ENCODE data around the gene FSTL5. TPM values are rescaled to one million over a fixed set of nuclear protein-coding genes. Genes with fewer than 3 reads are reported as not detected.

FSTL5 gene
- total and polyA plus RNA-seq, 2 of the 13 experiments (the other 11 are each of a cell fraction or from before 2014, with no cell fraction given), result 0.03 to 0.07 TPM

DNA sequence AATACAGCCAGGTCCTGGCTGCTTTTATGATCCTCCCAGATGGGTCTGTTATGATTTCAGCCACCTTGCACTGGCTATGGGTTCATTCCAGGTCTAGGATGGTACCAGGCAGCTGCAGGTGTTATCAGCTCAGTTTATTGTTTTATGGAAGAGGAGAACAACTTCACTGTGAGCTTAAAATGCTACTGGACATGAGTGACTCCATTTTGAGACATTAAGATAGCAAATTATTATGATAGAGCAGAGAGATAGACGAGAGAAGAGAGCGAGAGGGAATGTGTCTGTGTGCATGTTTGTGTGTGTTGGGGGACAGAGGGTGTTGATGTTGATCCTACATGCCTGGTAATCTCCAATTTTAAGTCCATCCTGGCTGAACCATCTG lies 820.2 kb downstream of the FSTL5 start:
- POLR2A ChIA-PET, result no interaction called here
- H4K20me1 ChIP-seq (ENCODE audit: insufficient read depth, low read length), result no peaks in the 10 kb centered on the region
- no peaks in the 10 kb centered on the region for H3K4me1 ChIP-seq (ENCODE audit: insufficient read depth, low read length)
- no peak overlapping the region for H3K4me3 ChIP-seq (replicated peaks in 1 of 3; ENCODE audit: insufficient read depth in 1 of 3, low read depth in 2 of 3, low read length in 3 of 3)
- intact Hi-C loops (cut with micrococcal nuclease; ENCODE audit: unreplicated experiment) (no loop called here), in situ Hi-C loops (cut with HindIII; ENCODE audit: extremely low pct_ligation_motif_present, low pct_unique_long_range_greater_than_20kb) (no loop called here)
- H3K36me3 ChIP-seq (replicated peaks in 1 of 2; ENCODE audit: control insufficient read depth in 1 of 2, insufficient read depth in 2 of 2, low read length in 2 of 2), result no peaks in the 10 kb centered on the region
- no peak overlapping the region for H3K9ac ChIP-seq (ENCODE audit: insufficient read depth, low read depth, low read length)
- no peak overlapping the region for H3K27ac ChIP-seq (ENCODE audit: extremely low read length, insufficient read depth, low read length)
- H2AFZ ChIP-seq (ENCODE audit: low read length), result no peak overlapping the region
- BruUV-seq (replicated peaks), result no TSS peak
- ATAC-seq, result no peak
- H3K4me2 ChIP-seq (ENCODE audit: low read depth, low read length), result no peak overlapping the region
- TF ChIP-seq ZFAT (CRISPR knock-in tag; conservative IDR thresholded peaks at IDR 0.05), result no peak
- no peak for TF ChIP-seq BATF2 (CRISPR knock-in tag; IDR thresholded peaks at IDR 0.05)
- no peak for TF ChIP-seq SAP130 (CRISPR knock-in tag; IDR thresholded peaks at IDR 0.05; ENCODE audit: low read depth)
- TF ChIP-seq RXRB (CRISPR knock-in tag; IDR thresholded peaks at IDR 0.05; ENCODE audit: borderline replicate concordance), result no peak
- no peak for TF ChIP-seq XBP1 (CRISPR knock-in tag; IDR thresholded peaks at IDR 0.05)
- no peak for TF ChIP-seq KAT2B (IDR thresholded peaks at IDR 0.05; ENCODE audit: borderline replicate concordance, low read depth, low read length)
- TF ChIP-seq ZNF335 (CRISPR knock-in tag; IDR thresholded peaks at IDR 0.05), result no peak
- no peak for TF ChIP-seq SYNCRIP (IDR thresholded peaks at IDR 0.05; ENCODE audit: insufficient read depth, low read depth, low read length)
- TF ChIP-seq REXO4 (CRISPR knock-in tag; IDR thresholded peaks at IDR 0.05; ENCODE audit: borderline replicate concordance), result no peak
- TF ChIP-seq, protein P1, sequence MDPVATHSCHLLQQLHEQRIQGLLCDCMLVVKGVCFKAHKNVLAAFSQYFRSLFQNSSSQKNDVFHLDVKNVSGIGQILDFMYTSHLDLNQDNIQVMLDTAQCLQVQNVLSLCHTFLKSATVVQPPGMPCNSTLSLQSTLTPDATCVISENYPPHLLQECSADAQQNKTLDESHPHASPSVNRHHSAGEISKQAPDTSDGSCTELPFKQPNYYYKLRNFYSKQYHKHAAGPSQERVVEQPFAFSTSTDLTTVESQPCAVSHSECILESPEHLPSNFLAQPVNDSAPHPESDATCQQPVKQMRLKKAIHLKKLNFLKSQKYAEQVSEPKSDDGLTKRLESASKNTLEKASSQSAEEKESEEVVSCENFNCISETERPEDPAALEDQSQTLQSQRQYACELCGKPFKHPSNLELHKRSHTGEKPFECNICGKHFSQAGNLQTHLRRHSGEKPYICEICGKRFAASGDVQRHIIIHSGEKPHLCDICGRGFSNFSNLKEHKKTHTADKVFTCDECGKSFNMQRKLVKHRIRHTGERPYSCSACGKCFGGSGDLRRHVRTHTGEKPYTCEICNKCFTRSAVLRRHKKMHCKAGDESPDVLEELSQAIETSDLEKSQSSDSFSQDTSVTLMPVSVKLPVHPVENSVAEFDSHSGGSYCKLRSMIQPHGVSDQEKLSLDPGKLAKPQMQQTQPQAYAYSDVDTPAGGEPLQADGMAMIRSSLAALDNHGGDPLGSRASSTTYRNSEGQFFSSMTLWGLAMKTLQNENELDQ (CRISPR knock-in tag; IDR thresholded peaks at IDR 0.05; ENCODE audit: borderline replicate concordance), result no peak
- TF ChIP-seq, protein P2, sequence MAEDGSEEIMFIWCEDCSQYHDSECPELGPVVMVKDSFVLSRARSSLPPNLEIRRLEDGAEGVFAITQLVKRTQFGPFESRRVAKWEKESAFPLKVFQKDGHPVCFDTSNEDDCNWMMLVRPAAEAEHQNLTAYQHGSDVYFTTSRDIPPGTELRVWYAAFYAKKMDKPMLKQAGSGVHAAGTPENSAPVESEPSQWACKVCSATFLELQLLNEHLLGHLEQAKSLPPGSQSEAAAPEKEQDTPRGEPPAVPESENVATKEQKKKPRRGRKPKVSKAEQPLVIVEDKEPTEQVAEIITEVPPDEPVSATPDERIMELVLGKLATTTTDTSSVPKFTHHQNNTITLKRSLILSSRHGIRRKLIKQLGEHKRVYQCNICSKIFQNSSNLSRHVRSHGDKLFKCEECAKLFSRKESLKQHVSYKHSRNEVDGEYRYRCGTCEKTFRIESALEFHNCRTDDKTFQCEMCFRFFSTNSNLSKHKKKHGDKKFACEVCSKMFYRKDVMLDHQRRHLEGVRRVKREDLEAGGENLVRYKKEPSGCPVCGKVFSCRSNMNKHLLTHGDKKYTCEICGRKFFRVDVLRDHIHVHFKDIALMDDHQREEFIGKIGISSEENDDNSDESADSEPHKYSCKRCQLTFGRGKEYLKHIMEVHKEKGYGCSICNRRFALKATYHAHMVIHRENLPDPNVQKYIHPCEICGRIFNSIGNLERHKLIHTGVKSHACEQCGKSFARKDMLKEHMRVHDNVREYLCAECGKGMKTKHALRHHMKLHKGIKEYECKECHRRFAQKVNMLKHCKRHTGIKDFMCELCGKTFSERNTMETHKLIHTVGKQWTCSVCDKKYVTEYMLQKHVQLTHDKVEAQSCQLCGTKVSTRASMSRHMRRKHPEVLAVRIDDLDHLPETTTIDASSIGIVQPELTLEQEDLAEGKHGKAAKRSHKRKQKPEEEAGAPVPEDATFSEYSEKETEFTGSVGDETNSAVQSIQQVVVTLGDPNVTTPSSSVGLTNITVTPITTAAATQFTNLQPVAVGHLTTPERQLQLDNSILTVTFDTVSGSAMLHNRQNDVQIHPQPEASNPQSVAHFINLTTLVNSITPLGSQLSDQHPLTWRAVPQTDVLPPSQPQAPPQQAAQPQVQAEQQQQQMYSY (CRISPR knock-in tag; IDR thresholded peaks at IDR 0.05), result no peak
- TF ChIP-seq MAFG (CRISPR knock-in tag; IDR thresholded peaks at IDR 0.05), result no peak
- TF ChIP-seq ZNF18 (CRISPR knock-in tag; IDR thresholded peaks at IDR 0.05; ENCODE audit: insufficient replicate concordance), result no peak
- TF ChIP-seq RARG (CRISPR knock-in tag; IDR thresholded peaks at IDR 0.05; ENCODE audit: low read depth), result no peak
- TF ChIP-seq ZNF569 (CRISPR knock-in tag; IDR thresholded peaks at IDR 0.05; ENCODE audit: borderline replicate concordance), result no peak
- TF ChIP-seq TP53 (CRISPR knock-in tag; conservative IDR thresholded peaks at IDR 0.05), result no peak
- no peaks in the 10 kb centered on the region for H3K9me3 ChIP-seq (ENCODE audit: low read length)
- FAIRE-seq, result no peak
- DNase-seq (ENCODE audit: low spot score), result no peak
- WGBS (ENCODE audit: low lambda C conversion rate), result 0% methylated on average over 2 of the region's 2 CpGs
- no peaks in the 10 kb centered on the region for H3K27me3 ChIP-seq (ENCODE audit: control insufficient read depth in 1 of 2, insufficient read depth in 2 of 2, low read length in 2 of 2)
- CTCF ChIA-PET (ENCODE audit: low intra/inter-chr PET ratio, low total read pairs), result no interaction called here
- H3K79me2 ChIP-seq (ENCODE audit: insufficient read depth, low read length), result no peaks in the 10 kb centered on the region
